Measurements from ENCODE around the gene PIP4K2A.
"Not testable (repeated sequence)": the region's sequence is repeated elsewhere in the genome, so short reads cannot be mapped to it uniquely, and the experiment has no call there.

- TF ChIP-seq, protein P1, sequence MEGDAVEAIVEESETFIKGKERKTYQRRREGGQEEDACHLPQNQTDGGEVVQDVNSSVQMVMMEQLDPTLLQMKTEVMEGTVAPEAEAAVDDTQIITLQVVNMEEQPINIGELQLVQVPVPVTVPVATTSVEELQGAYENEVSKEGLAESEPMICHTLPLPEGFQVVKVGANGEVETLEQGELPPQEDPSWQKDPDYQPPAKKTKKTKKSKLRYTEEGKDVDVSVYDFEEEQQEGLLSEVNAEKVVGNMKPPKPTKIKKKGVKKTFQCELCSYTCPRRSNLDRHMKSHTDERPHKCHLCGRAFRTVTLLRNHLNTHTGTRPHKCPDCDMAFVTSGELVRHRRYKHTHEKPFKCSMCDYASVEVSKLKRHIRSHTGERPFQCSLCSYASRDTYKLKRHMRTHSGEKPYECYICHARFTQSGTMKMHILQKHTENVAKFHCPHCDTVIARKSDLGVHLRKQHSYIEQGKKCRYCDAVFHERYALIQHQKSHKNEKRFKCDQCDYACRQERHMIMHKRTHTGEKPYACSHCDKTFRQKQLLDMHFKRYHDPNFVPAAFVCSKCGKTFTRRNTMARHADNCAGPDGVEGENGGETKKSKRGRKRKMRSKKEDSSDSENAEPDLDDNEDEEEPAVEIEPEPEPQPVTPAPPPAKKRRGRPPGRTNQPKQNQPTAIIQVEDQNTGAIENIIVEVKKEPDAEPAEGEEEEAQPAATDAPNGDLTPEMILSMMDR (IDR thresholded peaks at IDR 0.05) = not testable (repeated sequence)
- TF ChIP-seq POLR2AphosphoS5 (IDR thresholded peaks at IDR 0.05) = not testable (repeated sequence)
Measured at GRCh38 chr10:22508214-22508613, 206.2 kb downstream of the PIP4K2A start.

Measured in breast epithelium (tissue), 3 donors.